GM19324 (cell line): ENCODE results near the gene GPX6.
"Not testable (repeated sequence)": the region's sequence is repeated elsewhere in the genome, so short reads cannot be mapped to it uniquely, and the experiment has no call there.

Experiments used
- ATAC-seq: cut with Tn5 transposase; IDR thresholded peaks from one replicate; pipeline ENCODE4 v1.9.1; 2021; ENCODE audit warnings: mild to moderate bottlenecking, moderate library complexity; ENCODE audit not compliant: unreplicated experiment, low FRiP score

The GPX6 gene

DNA sequence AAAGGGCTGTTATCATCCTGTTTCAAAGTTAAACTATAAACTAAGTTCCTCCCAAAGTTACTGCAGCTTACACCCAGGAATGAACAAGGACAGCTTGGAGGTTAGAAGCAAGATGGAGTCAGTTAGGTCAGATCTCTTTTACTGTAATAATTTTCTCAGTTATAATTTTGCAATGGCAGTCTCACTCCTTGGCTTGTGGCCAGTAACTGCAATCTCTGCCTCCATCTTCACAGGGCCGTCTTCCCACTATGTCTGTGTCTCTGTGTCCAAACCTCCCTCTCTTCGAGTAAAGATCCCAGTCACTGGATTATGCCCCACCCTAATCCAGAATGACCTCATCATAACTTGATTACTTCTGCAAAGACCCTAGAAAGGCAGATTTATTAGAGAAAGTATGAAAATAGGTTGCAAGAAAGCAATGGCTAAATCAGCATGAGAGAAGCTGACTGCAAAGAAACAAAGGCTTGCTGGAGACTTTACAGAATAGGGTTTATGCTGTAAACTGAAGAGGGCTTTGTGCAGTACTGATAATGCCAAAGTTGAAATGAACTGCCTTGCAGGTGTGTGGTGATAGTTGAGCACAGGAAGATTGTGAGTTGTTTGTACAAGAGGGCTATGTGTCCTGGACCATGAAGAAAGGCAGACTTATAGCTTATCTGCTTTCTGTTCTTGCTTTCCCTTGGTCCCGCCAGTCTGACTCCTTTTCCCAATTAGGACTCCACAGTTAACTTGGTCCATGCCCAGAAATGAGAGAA is 28.4 kb downstream of the GPX6 start:
- ATAC-seq: no peak

DNA sequence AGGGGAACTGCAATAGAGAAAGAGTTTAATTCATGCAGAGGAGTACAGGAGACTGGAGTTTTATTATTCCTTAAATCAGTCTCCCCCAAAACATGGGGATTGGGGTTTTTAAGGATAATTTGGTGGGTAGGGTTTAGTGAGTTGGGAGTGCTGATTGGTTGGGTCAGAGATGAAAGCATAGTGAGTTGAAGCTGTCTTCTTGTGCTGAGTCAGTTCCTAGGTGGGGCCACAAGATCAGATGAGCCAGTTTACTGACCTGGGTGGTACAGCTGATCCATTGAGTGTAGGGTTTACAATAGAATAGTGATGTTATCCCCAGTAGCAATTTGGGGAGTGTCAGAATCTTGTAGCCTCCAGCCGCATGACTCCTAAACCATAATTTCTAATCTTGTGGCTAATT is 29.1 kb downstream of the GPX6 start:
- ATAC-seq: no peak

DNA sequence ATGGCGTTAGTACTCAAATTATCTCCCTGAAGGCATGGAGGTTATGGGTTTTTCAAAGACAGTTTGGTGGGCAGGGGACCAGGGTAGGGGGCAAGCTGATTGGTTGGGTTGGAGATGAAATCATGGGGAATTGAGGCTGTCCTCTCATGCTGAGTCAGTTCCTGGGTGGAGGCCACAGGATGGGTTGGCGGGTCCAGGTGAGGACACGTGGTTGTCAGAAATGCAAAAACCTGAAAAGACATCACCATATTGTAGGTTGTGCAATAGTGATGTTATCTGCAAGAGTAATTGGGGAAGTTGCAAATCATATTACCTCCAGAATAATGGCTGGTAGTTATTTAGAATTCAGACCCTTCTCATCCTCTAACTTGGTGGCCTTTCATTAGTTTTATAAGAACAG is 30.1 kb downstream of the GPX6 start:
- no peak for ATAC-seq

DNA sequence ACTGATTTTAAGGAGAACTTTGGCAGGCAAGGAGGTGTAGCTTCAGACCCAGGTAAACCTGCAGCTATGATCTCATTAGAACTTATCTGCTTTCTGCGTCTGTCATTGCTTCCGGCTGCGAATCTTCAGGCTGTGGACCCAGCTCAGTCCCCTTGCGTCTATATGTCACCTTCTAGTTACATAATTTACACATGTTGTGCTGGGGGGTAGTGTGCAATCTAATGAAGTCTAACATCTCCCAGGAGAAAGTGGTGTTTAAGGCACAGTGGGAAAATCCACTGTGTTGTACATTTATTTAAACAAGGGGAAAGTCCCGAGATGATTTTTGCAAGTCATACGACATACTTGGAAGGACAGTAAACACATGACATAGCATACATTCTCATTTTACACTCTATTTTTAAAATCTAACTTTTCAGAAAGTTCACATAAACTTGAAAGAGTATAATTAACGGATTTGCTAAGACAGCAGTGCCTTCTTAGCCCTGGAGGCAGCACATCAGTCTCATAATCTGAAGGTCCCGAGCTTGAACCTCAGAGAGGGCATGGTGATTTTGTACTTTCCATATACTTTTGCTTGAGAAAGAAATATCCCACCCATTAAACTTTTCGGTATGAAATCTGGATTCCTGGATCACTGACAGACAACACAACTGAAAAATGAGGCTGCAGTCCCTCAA is 35.2 kb downstream of the GPX6 start:
- ATAC-seq: no peak

DNA sequence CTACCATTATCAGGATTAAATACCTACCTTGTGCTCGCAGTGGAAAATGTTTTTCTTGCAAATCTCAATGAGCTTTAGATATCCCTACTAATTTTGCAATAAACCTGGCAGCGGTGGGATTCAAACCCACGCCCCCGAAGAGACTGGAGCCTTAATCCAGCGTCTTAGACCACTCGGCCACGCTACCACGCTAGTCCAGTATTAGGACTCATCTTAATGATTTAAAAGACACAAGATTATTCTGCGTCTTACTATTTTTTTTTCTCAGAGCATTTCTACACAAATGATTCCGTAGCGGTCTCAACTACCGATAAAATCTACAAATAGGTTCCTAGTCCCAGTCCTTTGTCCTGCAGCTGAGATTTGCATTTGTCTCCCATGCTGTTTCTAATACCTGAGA is 37.1 kb downstream of the GPX6 start:
- no peak for ATAC-seq

DNA sequence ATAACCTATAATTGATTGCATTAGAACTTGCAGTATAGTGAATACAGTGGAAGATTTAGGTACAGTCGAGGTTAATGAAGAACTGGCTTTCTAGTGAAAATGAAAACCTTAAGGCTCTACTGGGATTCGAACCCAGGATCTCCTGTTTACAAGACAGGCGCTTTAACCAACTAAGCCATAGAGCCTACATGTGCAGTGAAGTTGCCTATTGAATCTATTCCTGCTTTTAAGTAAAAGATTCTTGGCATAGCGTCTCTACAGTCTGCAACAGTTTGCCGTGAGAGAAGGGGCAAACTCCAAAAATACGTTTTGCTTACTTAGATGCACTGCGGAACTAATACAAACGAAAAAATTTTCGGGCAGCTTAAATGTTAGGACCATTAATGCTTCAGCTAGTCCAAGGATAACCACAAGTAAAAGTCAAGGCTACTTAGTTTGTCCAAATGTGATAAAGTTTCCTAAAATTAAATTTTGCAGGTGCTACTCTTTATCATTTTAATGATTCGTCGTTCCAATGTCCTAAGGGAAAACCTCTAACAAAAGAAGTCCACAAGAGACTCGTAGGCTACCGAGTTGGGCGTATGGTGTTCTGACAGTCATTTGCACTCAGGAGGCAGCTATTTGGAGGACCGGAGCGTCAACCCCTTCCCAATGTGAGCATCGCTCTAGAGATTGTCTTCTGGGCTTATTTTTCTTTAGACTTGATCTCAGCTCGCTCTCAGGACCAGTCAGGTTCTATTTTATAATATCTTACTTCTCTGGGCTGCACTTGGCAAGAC is 41.0 kb downstream of the GPX6 start:
- ATAC-seq: no peak

DNA sequence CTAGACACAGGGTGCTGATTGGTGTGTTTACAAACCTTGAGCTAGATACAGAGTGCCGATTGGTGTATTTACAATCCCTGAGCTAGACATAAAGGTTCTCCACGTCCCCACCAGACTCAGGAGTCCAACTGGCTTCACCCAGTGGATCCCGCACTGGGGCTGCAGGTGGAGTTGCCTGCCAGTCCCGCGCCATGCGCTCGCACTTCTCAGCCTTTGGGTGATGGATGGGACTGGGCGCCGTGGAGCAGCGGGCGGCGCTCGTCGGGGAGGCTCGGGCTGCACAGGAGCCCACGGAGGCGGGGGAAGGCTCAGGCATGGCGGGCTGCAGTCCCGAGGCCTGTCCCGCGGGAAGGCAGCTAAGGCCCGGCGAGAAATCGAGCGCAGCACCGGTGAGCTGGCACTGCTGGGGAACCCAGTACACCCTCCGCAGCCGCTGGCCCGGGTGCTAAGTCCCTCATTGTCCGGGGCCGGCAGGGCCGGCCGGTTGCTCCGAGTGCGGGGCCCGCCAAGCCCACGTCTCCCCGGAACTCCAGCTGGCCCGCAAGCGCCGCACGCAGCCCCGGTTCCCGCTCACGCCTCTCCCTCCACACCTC is 46.3 kb downstream of the GPX6 start:
- not testable (repeated sequence) for ATAC-seq

DNA sequence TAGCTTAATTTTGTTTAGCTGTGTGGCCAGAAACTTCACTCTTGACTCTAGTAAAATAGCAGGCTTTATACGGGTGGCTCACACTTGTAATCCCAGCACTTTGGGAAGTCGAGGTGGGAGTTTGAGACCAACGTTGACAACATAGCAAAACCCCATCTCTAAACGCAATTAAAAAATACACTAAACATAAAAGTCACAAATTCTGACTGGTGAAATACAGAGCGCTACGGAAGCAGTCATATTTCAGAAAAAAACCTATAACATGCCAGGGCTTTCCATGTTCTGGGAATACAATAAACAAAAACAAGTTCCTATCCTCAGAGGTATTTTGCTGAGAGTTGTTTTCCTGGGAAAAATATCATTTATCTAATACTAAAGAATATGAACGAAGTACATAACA is 47.5 kb downstream of the GPX6 start:
- no peak for ATAC-seq

DNA sequence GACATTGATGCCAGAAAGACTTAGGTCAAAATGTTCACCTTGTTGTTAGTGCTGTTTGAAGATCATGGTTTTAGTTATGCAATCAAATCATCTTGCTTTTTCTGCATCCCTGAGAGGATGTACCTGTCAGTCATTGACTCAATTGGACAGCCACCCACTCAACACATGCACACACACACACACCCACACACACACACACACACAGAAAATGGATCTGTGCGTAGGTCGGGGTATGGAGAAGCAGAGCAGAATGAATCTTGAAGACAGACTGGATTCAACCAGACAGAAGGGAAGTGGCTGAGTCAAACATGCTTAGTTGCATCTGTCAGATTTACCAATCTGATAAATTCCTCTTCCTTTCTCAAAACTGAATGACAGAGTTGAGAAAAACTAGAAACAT is 53.2 kb downstream of the GPX6 start:
- no peak for ATAC-seq

DNA sequence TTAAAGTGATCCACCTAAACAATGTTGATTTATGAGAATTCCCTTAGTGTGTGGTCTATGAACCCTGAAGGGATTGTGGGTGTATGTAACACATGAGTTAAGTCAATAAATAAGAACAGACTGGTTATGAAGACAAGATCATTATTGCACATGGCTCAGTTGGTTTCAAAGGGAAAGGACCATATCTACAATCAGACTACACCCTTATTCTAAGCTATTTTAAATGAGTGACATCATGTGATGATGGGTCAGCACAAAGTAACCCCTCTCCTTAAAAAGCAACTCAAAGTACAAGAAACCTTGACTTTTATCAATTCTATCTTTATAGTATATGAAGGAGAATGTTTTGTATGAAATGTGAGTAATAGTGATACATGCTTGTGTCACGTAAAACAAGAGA is 57.0 kb downstream of the GPX6 start:
- no peak for ATAC-seq
